Head of caudate nucleus (tissue), 42 donors: ENCODE measurements around the gene MTSS2.
"Not testable (repeated sequence)": the region's sequence is repeated elsewhere in the genome, so short reads cannot be mapped to it uniquely, and the experiment has no call there.

ENCODE experiments used
- DNase-seq, 42 donors: peaks; one replicate each; pipeline versions ENCODE4 v3.0.0 to v3.0.0-alpha.2; 2020 to 2021; ENCODE audit warnings: mixed read lengths in 7 of 42
- intact Hi-C: fragments of 100-400 bp; cut with DNase I; formaldehyde crosslinking; loops from one replicate; pipeline ENCODE4 v1.15.0; 2022

The MTSS2 gene

DNA sequence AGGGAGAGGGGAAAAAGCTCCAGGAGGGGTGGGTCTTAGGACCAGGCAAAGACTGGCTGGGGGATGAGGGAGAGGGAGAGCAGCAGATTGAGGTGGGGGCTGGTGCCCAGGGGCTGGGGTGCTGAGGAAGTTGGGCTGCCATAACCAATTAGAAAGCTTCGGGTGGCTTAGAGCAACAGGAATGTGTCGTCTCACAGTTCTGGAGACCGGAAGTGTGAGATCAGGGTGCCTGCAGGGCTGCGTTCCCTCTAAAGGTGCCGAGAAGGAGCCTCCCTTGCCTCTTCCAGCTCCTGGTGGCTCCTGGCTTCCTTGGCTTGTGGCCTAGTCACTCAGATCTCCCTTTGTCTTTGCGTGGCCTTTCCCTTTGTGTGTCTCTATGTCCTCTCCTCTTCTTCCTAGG, 37.2 kb downstream of the MTSS2 start:
- intact Hi-C loops = no loop called here
- DNase-seq = no peak

DNA sequence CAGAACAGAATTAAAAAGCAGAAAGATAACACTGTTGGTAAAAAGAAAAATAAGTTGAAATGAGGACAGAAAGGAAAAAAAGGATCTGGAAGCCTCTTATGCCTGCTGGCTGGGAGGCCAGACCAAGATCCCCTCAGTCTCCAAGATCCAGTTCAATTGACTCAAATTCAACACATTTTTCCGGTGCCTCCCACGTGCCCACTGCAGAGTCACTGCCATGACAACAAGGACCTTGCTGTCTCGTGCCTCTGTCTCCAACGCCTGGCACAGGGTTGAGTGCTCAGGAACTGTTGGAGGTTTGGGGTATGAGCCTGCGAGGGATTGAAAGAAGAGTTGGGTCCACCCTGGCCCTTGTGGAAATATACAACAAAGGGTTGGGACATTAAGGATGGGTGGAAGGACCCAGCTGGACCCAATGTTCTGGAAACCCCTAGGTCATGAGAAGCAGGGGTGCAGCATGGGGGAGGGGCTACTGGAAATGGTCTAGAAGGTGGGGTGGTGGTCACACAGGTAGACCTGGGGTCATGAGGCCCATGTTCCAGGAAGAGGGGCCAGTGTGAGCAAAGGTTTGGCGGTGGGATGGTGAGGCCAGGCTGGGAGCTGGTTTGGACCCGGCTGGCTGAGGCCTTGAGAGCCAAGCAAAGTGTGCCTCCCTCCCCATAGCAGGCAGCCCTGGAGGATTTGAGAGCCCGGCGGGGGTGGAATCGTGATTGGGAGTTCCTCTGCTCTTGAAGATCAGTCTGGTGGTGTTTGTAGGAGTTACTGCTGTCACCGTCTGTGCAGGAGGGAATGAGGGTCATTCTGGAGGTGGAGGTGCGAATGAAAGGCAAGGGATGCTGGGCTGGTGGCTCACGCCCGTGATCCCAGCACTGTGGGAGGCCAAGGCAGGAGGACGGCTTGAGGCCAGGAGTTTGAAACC, 38.2 kb downstream of the MTSS2 start:
- peak in 36 of 42 donors; percentile 29 to 85 (median 62) for DNase-seq
- intact Hi-C loops = no loop called here

DNA sequence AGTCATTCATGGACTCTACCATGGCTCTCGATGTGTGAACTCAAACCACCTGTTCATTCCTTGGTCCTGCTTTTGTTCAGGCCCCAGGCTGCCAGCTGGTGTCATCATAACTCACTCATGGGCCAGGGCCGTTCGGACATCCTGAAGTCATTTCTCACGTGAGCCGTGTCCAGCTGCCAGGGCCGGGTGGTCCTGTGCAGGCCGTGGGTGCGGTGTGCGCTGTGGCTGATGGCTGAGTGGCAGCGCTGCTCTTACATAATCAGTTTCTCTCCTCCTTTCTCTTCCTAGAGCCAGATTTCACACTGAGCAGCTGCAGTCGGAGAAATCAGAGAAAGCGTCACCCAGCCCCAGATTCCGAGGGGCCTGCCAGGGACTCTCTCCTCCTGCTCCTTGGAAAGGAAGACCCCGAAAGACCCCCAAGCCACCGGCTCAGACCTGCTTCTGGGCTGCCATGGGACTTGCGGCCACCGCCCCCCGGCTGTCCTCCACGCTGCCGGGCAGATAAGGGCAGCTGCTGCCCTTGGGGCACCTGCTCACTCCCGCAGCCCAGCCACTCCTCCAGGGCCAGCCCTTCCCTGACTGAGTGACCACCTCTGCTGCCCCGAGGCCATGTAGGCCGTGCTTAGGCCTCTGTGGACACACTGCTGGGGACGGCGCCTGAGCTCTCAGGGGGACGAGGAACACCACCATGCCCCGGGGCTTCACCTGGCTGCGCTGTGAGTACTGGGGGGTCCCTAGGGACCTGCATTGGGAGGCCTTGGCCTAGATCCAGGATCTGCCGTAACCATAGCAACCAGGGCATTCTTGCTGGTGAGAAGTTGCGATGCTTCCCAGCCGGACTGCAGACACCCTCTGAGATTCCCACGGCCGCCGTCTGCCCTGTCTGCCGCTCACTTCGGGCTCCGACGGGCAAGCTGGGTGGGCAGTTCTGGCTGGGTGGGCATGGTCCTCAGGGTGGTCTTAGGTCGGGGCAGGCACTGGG, 39.3 kb downstream of the MTSS2 start, which contains the start of gene IL34:
Gene IL34, plus strand, starts transcription at position 300 of the 982 bp plus-strand sequence. Its CDS starts 389 bp downstream, at position 689.
- intact Hi-C loops = no loop called here
- peak in 30 of 42 donors; percentile 22 to 79 (median 52) for DNase-seq

DNA sequence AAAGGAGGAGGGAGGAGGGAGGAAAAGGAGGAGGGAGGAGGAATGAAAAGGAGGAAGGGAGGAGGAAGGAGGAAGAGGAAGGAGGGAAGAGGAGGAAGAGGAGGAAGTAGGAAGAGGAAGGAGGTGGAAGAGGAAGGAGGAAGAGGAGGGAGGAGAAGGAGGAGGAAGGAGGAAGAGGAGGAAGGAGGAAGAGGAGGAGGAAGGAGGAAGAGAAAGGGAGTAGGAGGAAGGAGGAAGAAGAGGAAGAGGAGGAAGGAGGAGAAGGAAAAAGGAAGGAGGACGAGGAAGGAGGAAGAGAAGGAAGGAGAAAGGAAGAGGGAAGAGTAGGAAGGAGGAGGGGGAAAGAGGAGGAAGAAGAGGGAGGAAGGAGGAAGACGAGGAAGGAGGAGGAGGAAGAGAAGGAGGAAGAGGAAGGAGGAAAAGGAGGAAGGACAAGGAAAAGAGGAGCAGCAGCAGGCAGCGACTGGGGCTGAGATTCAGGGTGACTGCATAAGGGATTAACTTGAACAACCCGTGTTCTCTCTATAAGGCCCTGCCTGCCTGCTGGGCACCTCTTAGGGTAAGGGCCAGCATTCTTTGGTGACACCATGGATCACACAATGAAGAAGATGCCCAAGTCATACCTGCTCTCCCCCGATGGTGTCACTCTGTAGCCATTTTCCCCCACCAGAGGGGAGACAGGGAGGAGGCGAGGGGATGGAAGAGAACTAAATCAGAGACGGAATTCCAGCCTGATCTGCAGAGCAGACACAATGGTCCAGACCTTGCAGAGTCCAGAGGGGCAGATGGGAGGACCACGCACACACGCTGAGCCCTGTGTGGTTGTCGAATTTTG, 40.9 kb downstream of the MTSS2 start:
- DNase-seq = no peak
- intact Hi-C loops = no loop called here

DNA sequence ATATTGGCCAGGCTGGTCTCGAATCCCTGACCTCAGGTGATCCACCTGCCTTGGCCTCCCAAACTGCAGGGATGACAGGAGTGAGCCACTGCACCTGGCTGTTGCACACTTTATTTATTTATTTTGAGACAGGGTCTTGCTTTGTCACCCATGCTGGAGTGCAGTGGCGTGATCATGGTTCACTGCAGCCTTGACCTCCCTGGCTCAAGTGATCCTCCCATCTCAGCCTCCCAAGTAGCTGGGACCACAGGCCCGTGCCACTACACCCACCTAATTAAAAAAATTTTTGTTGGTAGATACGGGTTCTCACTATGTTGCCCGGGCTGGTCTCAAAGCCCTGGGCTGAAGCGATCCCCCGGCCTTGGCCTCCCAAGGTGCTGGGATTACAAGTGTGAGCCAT, 42.6 kb downstream of the MTSS2 start:
- intact Hi-C loops, DNase-seq: not testable (repeated sequence)

DNA sequence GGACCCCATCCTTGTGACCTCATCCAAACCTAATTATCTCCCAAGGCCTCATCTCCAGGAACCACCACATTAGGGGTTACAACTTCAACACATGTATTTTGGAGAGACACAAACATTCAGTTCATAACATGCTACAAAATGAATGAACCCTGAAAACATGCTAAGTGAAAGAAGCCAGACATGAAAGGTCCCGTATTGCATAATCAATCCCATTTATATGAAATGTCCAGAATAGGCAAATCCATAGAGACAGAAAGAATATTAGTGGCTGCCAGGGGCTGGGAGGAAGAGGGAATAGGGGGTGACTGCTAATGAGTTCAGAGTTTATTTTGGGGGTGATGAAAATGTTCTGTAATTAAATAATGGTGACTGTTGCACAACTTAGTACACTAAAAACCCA, 43.2 kb downstream of the MTSS2 start:
- no peak for DNase-seq
- intact Hi-C loops = no loop called here

DNA sequence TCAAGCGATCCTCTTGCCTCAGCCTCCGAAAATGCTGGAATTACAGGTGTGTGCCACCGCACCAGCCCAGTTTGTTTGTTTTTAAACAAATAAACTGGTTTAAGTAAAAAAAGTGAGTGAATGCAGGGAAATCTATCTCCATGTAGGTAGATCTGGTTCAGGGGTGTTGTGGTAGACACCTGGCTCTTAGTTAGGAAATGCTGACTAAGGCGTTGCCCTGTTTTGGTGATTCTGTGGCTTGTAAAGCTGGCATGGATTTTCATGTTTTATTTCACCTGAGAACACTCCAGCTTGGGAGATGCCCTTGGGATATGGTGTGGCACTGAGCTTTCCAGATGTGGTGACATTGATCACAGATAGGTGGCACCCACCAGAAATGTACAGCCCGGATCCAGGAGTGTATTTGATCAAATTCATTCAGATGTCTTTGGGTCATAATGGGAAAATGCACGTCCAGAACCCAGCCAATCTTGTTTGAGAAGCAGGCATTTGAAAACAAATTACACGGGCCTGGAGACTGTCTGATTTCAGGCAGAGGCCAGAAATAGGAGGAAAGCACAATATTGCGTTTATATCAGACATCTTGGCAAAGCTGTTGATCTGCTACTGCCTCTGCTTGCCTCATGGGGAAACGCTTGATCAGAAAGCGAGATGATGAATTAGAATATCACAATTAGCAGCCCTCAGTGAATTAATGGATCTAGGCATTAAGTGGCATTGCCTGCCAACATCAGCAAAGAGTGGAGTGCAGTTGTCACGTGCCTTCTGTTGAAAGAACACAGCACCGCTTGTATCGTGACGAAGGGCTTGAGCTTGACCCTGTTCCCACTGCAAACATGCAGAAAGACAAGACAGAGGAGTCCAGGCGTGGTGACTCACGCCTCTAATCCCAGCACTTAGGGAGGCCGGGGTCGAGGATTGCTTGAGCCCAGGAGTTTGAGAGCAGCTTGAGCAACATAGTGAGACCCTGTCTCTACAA, 46.8 kb downstream of the MTSS2 start:
- intact Hi-C loops = no loop called here
- DNase-seq = peak in 3 of 42 donors; percentile 22 to 54 (median 31)
